Activated T-cell treated with anti-CD3 and anti-CD28 coated beads, Interleukin-2, amount 50 U/mL, for 4 hours (primary cell): Measurements from ENCODE around the gene WTAP. TPM values are rescaled to one million over a fixed set of nuclear protein-coding genes. Genes with fewer than 3 reads are reported as not detected.
A peak's percentile ranks its signal among the peaks of the same experiment; 100 is the strongest.
"Not testable (repeated sequence)": the region's sequence is repeated elsewhere in the genome, so short reads cannot be mapped to it uniquely, and the experiment has no call there.

ENCODE experiments used
- ATAC-seq, 2 donors: fragments of 200-7000 bp; cut with Tn5 transposase; one replicate each; pipeline ENCODE4 v1.10.0; 2021
- DNase-seq: peaks from one replicate; pipeline ENCODE4 v3.0.0-alpha.2; 2020
- H3K27me3 Mint-ChIP-seq: one replicate; pipeline ENCODE4 v1.8.0; 2021; ENCODE audit warnings: low read depth, mixed read lengths
- H3K36me3 Mint-ChIP-seq: one replicate; pipeline ENCODE4 v1.8.0; 2022; ENCODE audit warnings: mixed read lengths; ENCODE audit not compliant: insufficient read depth
- H3K4me1 Mint-ChIP-seq: one replicate; pipeline ENCODE4 v1.8.0; 2021; ENCODE audit warnings: low read depth, mixed read lengths
- H3K4me3 Mint-ChIP-seq: one replicate; pipeline ENCODE4 v1.8.0; 2021; ENCODE audit warnings: mild to moderate bottlenecking, moderate library complexity, mixed read lengths
- H3K9me3 Mint-ChIP-seq: one replicate; pipeline ENCODE4 v1.8.0; 2021; ENCODE audit warnings: mixed read lengths
- total RNA-seq, 3 donors: library from RNA; stranded (reverse); gene quantifications; one replicate each; pipeline ENCODE4 v1.2.1, GENCODE V29; 2021

The WTAP gene
- total RNA-seq, 3 donors from 2014 or later, result 103 to 108 (median 104) TPM

DNA sequence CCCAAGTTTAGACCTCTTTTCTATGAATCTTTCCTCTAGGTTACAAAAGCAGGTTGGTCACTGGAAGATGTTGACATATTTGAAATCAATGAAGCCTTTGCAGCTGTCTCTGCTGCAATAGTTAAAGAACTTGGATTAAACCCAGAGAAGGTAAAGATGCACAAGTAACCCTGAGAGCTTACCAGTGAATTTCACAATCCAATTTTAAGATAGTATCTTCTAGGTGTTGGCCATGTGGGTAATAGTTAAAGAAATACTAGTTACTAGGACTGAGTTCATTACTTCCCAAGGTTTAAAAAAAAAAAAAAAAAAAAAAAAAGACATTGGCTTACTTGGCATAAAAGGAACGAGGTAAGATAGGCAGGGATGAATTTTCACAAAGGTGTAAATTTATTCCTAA, 50.8 kb downstream of the WTAP start:
- H3K36me3 Mint-ChIP-seq, result peaks cover 52% of the 10 kb centered on the region
- no peak for DNase-seq
- no peak overlapping the region for H3K4me3 Mint-ChIP-seq
- ATAC-seq, result no peak
- H3K9me3 Mint-ChIP-seq, result no peaks in the 10 kb centered on the region
- no peaks in the 10 kb centered on the region for H3K27me3 Mint-ChIP-seq
- peaks cover 14% of the 10 kb centered on the region for H3K4me1 Mint-ChIP-seq

DNA sequence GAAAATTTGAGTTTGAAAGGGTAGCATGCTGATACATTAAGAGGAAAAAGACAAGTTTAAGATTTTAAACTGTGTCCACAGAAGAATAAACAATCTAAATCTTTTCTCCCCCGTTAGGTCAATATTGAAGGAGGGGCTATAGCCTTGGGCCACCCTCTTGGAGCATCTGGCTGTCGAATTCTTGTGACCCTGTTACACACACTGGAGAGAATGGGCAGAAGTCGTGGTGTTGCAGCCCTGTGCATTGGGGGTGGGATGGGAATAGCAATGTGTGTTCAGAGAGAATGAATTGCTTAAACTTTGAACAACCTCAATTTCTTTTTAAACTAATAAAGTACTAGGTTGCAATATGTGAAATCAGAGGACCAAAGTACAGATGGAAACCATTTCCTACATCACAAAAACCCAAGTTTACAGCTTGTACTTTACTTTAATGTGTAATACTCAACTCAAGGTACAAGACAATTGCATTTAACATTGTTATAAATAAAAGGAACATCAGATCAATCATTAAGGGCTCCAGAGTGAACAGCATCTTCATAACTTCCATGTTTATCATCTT, 51.3 kb downstream of the WTAP start:
- H3K4me1 Mint-ChIP-seq, result peaks cover 14% of the 10 kb centered on the region
- H3K27me3 Mint-ChIP-seq, result no peaks in the 10 kb centered on the region
- peaks cover 54% of the 10 kb centered on the region for H3K36me3 Mint-ChIP-seq

DNA sequence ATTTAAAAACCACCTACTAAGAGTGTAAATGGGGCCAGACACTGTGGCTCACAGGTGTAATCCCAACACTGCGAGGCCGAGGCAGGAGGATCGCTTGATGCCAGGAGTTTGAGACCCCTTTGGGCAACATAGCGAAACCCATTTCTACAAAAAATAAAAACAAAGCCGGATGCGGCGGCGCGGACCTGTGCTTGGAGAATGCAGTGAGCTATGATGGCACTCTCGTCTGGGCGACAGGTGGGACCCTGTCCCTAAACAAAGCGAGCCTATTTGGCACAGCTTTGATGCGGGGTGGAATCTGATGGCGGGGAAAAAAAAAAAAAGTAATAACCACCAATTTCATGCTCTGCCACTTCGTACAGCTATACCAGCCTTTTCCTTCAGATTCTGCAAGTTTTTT, 61.0 kb downstream of the WTAP start:
- H3K36me3 Mint-ChIP-seq, result peaks cover 53% of the 10 kb centered on the region
- H3K27me3 Mint-ChIP-seq, result no peaks in the 10 kb centered on the region
- H3K4me1 Mint-ChIP-seq, result peaks cover 55% of the 10 kb centered on the region
- DNase-seq, result no peak
- ATAC-seq, result no peak
- H3K9me3 Mint-ChIP-seq, result no peaks in the 10 kb centered on the region
- H3K4me3 Mint-ChIP-seq, result peak overlapping the region; percentile 99

More for the DNA sequence above, 51.3 kb downstream of the WTAP start:
- Mint-ChIP-seq H3K4me3 (no peak overlapping the region), H3K9me3 (no peaks in the 10 kb centered on the region)
- no peak for ATAC-seq
- no peak for DNase-seq

DNA sequence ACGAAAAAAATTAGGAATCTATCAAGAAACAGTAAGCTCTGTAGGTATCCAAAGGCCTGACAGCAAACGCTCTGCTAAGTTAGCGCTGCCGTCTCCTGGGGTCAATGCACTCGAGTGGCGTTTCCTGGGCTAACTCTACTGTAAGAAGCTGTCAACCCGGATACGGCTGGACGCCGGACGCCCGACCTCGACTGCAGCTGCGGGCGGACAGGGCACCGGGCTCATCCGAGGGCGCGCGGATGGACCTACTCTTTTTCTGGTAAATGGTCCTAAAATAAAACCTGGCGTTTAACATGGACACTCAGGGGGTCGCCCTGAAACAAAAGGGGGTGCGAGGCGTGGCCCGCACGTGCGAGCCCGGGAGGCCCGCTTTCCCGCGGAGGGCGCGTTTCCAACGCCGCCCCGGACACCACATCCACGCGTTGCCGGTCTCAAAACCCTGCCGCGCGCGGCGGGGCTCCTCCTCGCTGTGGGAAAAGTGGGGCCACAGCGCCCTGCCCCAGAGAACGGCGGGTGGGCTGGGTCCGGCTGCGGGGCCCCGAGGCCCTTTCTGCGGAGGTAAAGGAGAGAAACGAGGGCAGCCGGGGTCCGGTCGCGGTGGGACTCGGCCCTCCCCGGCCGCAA, 61.6 kb downstream of the WTAP start:
- Mint-ChIP-seq H3K4me1 (peaks cover 59% of the 10 kb centered on the region), H3K4me3 (peak overlapping the region; percentile 99), H3K36me3 (peaks cover 50% of the 10 kb centered on the region), H3K27me3 (no peaks in the 10 kb centered on the region), H3K9me3 (no peaks in the 10 kb centered on the region)
- DNase-seq (peak; percentile 8), ATAC-seq (no peak)

DNA sequence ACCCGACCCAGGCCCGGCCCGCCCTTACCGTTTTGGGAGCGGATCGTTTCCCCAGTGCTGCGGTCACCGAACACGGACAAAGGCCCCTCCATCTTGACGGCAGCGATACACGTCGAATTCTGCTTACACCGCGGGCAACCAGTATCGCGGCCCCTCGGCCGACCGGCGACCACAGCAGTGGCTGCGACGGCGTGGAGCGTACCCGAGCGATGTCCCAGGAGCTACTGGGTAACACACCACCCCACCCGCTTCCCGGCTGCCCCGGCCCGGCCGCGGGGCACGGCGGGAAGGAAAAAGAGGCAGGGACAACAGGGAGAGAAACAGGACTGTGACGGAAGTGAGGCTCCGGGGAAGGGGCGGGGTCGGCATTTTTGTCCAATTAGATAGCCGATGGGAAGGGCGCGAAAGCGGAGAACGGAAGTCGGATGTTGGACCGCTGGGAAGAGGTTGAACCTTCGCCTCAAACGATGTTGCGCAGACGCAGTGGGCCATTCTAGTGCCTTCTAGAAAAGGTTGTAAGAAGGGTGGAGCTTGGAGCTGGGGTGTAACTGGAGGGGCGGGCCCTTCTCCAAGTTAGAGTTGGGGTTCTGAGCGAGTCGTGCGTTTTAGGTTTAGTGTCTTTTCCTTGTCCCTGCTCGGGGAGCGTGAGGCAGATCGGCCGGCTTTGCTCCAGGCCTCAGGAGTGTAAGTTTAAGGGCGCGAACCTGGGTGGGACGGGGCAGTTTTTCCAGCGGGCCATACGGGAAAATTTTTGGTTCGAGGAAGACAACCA, 62.3 kb downstream of the WTAP start, which contains the start of gene TCP1:
Gene TCP1 (minus strand): TSS at position 226 of the 772 bp plus-strand sequence. CDS start 134 bp downstream, at position 92.
- Mint-ChIP-seq H3K4me3 (peak within 1 kb of the TSS; percentile 99), H3K4me1 (peaks cover 62% of the 10 kb centered on the region), H3K36me3 (peaks cover 53% of the 10 kb centered on the region), H3K9me3 (no peaks in the 10 kb centered on the region), H3K27me3 (no peaks in the 10 kb centered on the region)
- ATAC-seq (peak; percentile 81 to 84), DNase-seq (peak; percentile 98)

DNA sequence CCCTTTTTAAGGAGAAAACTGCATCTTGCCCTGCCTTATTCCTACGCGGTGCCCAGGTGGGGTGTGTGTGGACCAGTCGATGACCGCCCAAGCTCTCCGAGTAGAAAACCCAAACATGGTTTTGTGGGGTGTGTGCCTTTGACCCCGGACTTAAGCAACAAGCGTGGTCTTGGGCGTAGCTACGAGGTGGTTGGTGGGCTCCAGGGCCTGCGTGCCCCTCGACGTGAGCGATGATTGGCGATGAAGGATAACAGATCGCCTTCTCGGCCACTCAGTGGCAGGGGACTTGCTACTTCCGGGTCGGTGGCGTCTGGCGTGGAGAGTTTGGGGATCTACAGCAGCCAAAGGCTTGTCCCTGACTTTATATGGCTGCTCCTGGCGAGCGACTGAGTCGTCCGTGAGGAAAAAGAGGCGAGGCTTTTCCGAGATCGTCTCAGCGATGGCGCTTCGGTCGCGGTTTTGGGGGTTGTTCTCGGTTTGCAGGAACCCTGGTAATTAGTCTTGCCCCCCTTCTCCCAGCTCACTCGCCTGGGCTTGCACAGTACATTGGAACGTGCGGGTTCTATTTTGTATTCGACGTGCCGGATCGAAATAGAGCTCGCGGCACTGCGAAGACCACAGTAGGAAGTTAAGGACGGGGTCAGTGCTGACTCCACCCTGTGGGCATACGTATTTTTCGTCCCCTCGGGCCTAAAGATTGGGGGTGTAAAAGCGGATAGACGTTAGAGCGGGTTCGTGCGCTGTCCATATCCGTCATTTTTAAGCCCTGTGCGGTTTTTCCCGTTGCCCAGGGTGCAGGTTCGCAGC, 63.0 kb downstream of the WTAP start, which contains the start of gene MRPL18:
Gene MRPL18 (plus strand): TSS at position 319 of the 807 bp plus-strand sequence. CDS start 121 bp downstream, at position 440.
- H3K4me1 Mint-ChIP-seq, result peaks cover 58% of the 10 kb centered on the region
- no peaks in the 10 kb centered on the region for H3K9me3 Mint-ChIP-seq
- H3K27me3 Mint-ChIP-seq, result no peaks in the 10 kb centered on the region
- H3K4me3 Mint-ChIP-seq, result peak within 1 kb of the TSS; percentile 99
- H3K36me3 Mint-ChIP-seq, result peaks cover 47% of the 10 kb centered on the region
- DNase-seq (peak; percentile 79), ATAC-seq (peak; percentile 86 to 87)

DNA sequence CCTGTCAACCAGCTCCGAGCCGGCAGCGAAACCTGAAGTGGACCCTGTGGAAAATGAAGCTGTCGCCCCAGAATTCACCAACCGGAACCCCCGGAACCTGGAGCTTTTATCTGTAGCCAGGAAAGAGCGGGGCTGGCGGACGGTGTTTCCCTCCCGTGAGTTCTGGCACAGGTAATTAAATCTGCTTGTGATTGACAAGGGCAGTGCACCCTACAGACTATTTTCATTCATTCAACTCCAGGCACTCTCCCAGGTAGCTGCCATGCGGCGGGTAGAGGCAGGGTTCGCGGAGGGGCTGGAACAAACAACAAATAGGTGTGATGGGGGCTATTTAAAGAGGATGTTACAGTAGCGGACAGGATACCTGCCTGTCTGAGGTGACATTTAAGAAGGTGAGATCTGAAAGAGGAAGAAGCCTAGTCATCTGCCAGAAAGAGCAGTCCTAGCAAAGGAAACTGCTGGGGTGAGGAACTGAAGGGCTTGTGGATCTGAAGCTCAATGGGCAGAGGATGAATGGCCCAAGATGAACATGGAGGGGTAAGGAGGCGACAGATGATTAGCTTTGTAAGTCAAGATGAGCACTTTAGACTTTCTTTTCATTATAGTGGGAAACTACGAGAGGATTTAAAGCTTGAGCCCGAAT, 63.8 kb downstream of the WTAP start:
- Mint-ChIP-seq H3K9me3 (no peaks in the 10 kb centered on the region), H3K36me3 (peaks cover 42% of the 10 kb centered on the region), H3K4me1 (peaks cover 54% of the 10 kb centered on the region), H3K4me3 (peak overlapping the region; percentile 99), H3K27me3 (no peaks in the 10 kb centered on the region)
- DNase-seq, result no peak
- ATAC-seq, result no peak

DNA sequence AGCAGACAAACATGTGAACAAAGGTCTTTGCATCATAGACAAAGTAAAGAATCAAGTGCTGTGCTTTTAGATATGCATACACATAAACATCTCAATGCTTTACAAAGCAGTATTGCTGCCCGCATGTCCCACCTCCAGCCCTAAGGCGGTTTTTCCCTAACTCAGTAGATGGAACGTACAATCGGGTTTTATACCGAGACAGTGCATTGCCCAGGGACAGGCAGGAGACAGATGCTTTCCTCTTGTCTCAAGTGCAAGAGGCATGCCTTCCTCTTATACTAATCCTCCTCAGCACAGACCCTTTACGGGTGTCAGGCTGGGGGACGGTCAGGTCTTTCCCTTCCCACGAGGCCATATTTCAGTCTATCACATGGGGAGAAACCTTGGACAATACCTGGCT, 67.7 kb downstream of the WTAP start:
- Mint-ChIP-seq H3K36me3 (peaks cover 39% of the 10 kb centered on the region), H3K4me1 (peaks cover 43% of the 10 kb centered on the region)
- not testable (repeated sequence) for ATAC-seq, H3K9me3 Mint-ChIP-seq, H3K4me3 Mint-ChIP-seq, H3K27me3 Mint-ChIP-seq, DNase-seq

DNA sequence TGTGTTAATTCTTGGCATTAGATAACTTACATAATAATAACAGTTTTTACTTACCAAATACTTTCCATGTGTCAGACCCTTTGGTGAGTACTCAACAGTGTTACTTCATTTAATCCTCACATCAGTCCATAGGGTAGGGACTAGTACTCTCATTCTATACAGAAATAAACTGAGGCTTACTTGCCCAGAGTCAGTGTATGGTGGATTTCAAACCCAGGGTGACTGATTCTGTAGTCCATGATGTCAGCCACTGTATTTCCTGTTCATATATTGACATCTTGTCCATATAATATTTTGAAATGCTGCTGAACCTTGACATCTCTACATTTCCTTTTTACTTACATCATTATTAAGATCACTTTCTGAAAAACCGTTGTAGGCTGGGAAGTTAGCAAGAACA, 70.2 kb downstream of the WTAP start:
- peaks cover 28% of the 10 kb centered on the region for H3K36me3 Mint-ChIP-seq
- DNase-seq (no peak), ATAC-seq (no peak)
- H3K9me3 Mint-ChIP-seq, result no peaks in the 10 kb centered on the region
- H3K4me1 Mint-ChIP-seq, result peaks cover 26% of the 10 kb centered on the region
- H3K27me3 Mint-ChIP-seq, result no peaks in the 10 kb centered on the region
- no peak overlapping the region for H3K4me3 Mint-ChIP-seq

DNA sequence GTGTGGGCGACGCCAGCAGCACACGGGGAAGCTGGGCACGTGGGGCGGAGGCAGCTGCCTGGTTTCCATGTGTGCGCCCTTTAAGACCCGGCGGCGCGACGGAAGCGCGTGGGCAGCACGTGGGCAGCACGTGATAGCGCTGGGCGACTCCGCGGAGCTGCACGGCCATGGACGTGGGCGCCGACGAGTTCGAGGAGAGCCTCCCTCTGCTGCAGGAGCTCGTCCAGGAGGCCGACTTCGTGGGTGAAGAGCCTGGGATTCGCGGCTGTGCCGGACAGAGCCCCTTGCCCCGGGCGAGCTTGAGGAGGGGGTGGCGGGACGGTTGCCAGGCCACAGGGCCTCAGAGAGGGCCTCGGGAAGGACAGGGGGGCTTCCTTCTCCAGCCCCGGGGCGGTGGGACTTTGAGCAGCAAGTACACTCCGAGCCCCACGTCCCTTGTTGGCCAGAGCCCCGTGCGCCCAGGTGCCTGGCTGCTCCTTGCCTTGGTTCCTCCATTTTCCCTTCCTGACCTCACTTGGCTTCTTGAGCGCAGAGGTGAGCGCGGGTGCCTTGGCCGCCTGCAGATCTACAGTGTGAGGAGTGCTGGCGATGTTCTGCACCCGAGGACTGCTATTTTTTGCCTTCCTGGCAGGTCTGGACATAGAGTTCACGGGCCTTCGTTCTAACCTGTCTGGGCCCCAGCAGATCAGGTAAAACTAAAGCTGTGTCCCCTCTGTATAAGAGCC, 73.0 kb downstream of the WTAP start, which contains the start of gene PNLDC1:
Gene PNLDC1 (plus strand): TSS at position 136 of the 725 bp plus-strand sequence. CDS start 32 bp downstream, at position 168.
- H3K9me3 Mint-ChIP-seq, result no peaks in the 10 kb centered on the region
- H3K4me1 Mint-ChIP-seq, result peaks cover 8% of the 10 kb centered on the region
- DNase-seq (no peak), ATAC-seq (peak; percentile 18 to 21)
- no peak within 1 kb of the TSS for H3K4me3 Mint-ChIP-seq
- no peaks in the 10 kb centered on the region for H3K27me3 Mint-ChIP-seq
- H3K36me3 Mint-ChIP-seq, result peaks cover 18% of the 10 kb centered on the region

DNA sequence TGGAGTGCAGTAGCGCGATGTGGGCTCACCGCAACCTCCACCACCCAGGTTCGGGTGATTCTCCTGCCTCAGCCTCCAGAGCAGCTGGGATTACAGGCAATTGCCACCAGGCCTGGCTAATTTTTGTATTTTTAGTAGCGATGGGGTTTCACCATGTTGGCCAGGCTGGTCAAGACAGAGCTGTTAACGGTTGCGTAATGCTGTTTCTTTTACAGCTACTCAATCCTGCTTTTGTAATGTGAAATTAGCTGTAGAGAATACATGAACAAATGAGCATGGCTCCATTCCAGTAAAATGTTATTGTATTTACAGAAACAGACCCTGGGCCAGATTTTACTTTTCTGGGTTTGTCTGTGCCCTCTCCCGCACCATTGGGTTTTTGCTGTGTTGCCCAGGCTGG, 74.6 kb downstream of the WTAP start:
- H3K4me3 Mint-ChIP-seq, result no peak overlapping the region
- H3K4me1 Mint-ChIP-seq, result peaks cover 7% of the 10 kb centered on the region
- no peaks in the 10 kb centered on the region for H3K9me3 Mint-ChIP-seq
- peaks cover 18% of the 10 kb centered on the region for H3K36me3 Mint-ChIP-seq
- ATAC-seq (no peak), DNase-seq (no peak)
- no peaks in the 10 kb centered on the region for H3K27me3 Mint-ChIP-seq

DNA sequence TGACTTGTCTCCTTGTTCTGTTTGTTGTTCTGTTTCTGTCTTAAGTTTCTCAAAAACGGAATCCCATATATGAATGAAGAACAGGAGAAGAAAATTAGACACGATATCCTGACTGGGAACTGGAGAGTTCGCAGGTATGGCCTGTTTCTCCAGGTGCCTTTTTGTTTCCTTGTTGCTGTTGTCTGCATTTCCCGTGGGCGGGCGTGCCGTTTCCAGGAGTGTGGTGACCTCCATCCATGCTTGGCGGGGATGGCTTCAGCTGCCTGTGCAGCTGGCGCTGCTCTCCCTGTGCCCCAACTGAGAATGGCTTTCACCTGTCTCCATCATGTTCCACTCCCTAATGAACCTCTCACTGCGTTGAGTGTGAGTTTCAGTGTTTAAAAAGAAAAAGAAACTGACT, 77.2 kb downstream of the WTAP start:
- no peaks in the 10 kb centered on the region for H3K9me3 Mint-ChIP-seq
- H3K36me3 Mint-ChIP-seq, result peaks cover 7% of the 10 kb centered on the region
- H3K4me1 Mint-ChIP-seq, result no peaks in the 10 kb centered on the region
- no peak overlapping the region for H3K4me3 Mint-ChIP-seq
- DNase-seq (no peak), ATAC-seq (no peak)
- H3K27me3 Mint-ChIP-seq, result no peaks in the 10 kb centered on the region

DNA sequence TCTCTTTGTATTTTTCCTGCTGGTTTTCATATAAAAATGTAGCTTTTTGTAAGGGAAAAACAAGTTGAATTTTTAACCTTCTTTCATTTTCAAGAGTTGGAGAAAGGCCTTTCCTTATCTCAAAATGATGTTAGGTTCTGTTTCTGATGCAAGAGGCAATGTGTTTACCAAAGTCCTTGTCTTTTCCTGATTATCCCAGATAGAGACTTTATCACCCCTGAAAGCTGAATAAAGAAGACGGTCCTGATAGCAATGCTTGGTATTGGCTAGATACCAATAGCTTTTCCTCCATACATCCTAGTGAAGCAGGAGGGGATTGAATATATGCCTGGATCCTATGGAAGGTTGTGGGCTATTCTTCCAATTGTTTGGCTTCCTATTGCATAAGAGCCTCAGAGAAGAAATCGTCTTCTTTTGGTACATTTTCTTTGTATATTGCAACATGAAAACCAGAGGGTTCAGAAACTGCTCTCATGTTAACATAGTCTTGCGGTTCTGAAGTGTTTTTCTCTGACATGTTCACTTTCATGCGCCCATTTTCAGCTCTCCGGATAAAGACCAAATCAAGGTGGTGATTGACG, 78.2 kb downstream of the WTAP start:
- Mint-ChIP-seq H3K4me1 (no peaks in the 10 kb centered on the region), H3K36me3 (peaks cover 6% of the 10 kb centered on the region), H3K27me3 (no peaks in the 10 kb centered on the region), H3K4me3 (no peak overlapping the region), H3K9me3 (no peaks in the 10 kb centered on the region)
- ATAC-seq (no peak), DNase-seq (no peak)
